HG03439 (cell line): ENCODE results near the gene BLID.

ENCODE experiments used
- ATAC-seq: cut with Tn5 transposase; IDR thresholded peaks from one replicate; pipeline ENCODE4 v1.9.1; 2021; ENCODE audit warnings: mild to moderate bottlenecking, moderate library complexity; ENCODE audit not compliant: unreplicated experiment

Gene BLID

GRCh38 chr11:122115524-122116379 lies at the start of gene BLID:
BLID (minus strand) TSS chr11:122116215; CDS start chr11:122115922, 293 bp downstream.
- no peak for ATAC-seq

GRCh38 chr11:122163053-122163819 lies 47.2 kb upstream of the BLID start:
- no peak for ATAC-seq

GRCh38 chr11:122162095-122162494 lies 46.1 kb upstream of the BLID start:
- ATAC-seq, result no peak

GRCh38 chr11:122160841-122161590 lies 45.0 kb upstream of the BLID start:
- no peak for ATAC-seq

GRCh38 chr11:122159861-122160260 lies 43.8 kb upstream of the BLID start:
- no peak for ATAC-seq

GRCh38 chr11:122159173-122159721 lies 43.2 kb upstream of the BLID start:
- ATAC-seq, result no peak

GRCh38 chr11:122158171-122158570 lies 42.2 kb upstream of the BLID start:
- ATAC-seq, result no peak

- ATAC-seq, result no peak
Measured at GRCh38 chr11:122157653-122158161, 41.7 kb upstream of the BLID start.

GRCh38 chr11:122156940-122157382 lies 40.9 kb upstream of the BLID start:
- no peak for ATAC-seq

GRCh38 chr11:122155765-122156527 lies 39.9 kb upstream of the BLID start:
- ATAC-seq, result no peak

GRCh38 chr11:122154994-122155393 lies 39.0 kb upstream of the BLID start:
- ATAC-seq, result no peak

GRCh38 chr11:122154227-122154626 lies 38.2 kb upstream of the BLID start:
- ATAC-seq, result no peak

- no peak for ATAC-seq
Measured at GRCh38 chr11:122153746-122154145, 37.7 kb upstream of the BLID start.

GRCh38 chr11:122150216-122151124 lies 34.5 kb upstream of the BLID start:
- no peak for ATAC-seq

GRCh38 chr11:122149202-122149601 lies 33.2 kb upstream of the BLID start:
- no peak for ATAC-seq

- no peak for ATAC-seq
Measured at GRCh38 chr11:122146475-122146874, 30.5 kb upstream of the BLID start.

- no peak for ATAC-seq
Measured at GRCh38 chr11:122145715-122146274, 29.8 kb upstream of the BLID start.

- no peak for ATAC-seq
Measured at GRCh38 chr11:122144752-122145151, 28.7 kb upstream of the BLID start.

GRCh38 chr11:122141725-122142124 lies 25.7 kb upstream of the BLID start:
- ATAC-seq, result no peak
